Prostate gland (tissue), 2 donors: ENCODE measurements around the gene NFIC. TPM values are rescaled to one million over a fixed set of nuclear protein-coding genes. Genes with fewer than 3 reads are reported as not detected.
"Not testable (repeated sequence)": the region's sequence is repeated elsewhere in the genome, so short reads cannot be mapped to it uniquely, and the experiment has no call there.

Source experiments
- DNase-seq: peaks from one replicate; pipeline ENCODE4 v3.0.0-alpha.2; 2019; ENCODE audit warnings: low spot score
- H3K27ac ChIP-seq, 2 donors: fragments of 200-600 bp; sonication (generic); 2 replicates each; pipeline ENCODE4 v1.5.1; 2017 to 2019
- H3K27me3 ChIP-seq: fragments of 200-600 bp; sonication (generic); replicated peaks from 2 replicates; pipeline ENCODE4 v1.5.1; 2019; ENCODE audit not compliant: insufficient read depth
- H3K36me3 ChIP-seq, 2 donors: fragments of 200-600 bp; sonication (generic); 1 replicate in 1 of 2; 2 replicates in 1 of 2; pipeline versions ENCODE4 v1.5.1 to v1.8.1; 2017 to 2019
- H3K4me1 ChIP-seq: fragments of 200-600 bp; sonication (generic); replicated peaks from 2 replicates; pipeline ENCODE4 v1.5.1; 2019
- H3K4me3 ChIP-seq, 2 donors: fragments of 200-600 bp; sonication (generic); 2 replicates each; pipeline ENCODE4 v1.5.1; 2017 to 2019
- H3K9me3 ChIP-seq: fragments of 200-600 bp; sonication (generic); 2 replicates; pipeline ENCODE4 v1.5.1; 2017
- POLR2A ChIP-seq: fragments of 450-650 bp; IDR thresholded peaks from one replicate; pipeline ENCODE4 v1.6.1; 2016; ENCODE audit warnings: antibody characterized with exemption, mild to moderate bottlenecking
- POLR2AphosphoS5 ChIP-seq: sonication (generic); formaldehyde crosslinking; IDR thresholded peaks from one replicate; pipeline ENCODE4 v1.6.1; 2017; ENCODE audit warnings: antibody characterized with exemption
- WGBS: methylation state at CpG from one replicate; pipeline ENCODE4 v1.1.5; 2018; 5-methylcytosine and 5-hydroxymethylcytosine counted together
- intact Hi-C: fragments of 100-400 bp; cut with DNase I; formaldehyde crosslinking; loops from one replicate; pipeline ENCODE4 v1.14.2; 2022
- total RNA-seq, 2 donors: library from RNA; depleted of rRNA; stranded (reverse); fragments of >200 nt; gene quantifications; one replicate each; pipeline ENCODE4 v1.1.0, GENCODE V29; 2016
- TF ChIP-seq, protein P1 (sequence below), 4 experiments: fragments of 200-600 bp in 2 of 4; fragments of 450-650 bp in 2 of 4; sonication (generic) in 2 of 4; IDR thresholded peaks; 1 replicate in 3 of 4; 2 replicates in 1 of 4; pipeline ENCODE4 v1.5.1; 2016 to 2019; ENCODE audit warnings: antibody characterized with exemption in 4 of 4, mild to moderate bottlenecking in 2 of 4, moderate library complexity in 2 of 4

NFIC gene
- total RNA-seq, 2 donors from 2014 or later = 160 to 168 TPM

DNA sequence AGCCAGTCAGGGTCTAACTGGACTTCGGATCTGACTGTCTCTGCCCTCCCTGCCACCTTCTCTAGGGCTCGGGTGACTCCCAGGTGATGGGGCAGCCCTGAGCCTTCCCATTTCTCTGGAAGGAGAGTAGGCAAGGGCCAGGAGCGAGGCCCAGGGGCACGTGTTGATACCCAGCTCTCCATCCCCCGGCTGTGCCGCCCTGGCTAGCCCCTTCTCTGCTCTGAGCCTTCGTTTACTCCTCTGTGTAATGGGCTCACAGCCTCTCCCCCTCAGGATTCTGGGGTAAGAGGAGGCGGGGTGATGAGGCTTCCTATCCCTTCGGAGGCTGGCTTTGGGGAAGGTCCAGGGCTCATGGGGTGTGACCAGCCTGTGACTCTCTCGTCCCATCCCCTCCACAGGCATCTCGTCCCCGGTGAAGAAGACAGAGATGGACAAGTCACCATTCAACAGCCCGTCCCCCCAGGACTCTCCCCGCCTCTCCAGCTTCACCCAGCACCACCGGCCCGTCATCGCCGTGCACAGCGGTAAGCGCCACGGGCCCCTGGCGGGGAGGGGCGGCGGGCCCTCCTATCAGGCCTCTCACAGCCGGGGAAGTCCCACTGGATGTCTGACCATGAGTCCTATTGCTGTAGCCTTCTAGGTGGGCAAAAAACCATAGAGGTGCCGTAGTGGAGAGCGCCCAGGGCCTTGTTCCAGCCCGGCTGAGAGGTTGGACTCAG is 82.4 kb downstream of the NFIC start:
- H3K4me3 ChIP-seq = no peak overlapping the region
- no peak for DNase-seq
- H3K27ac ChIP-seq = no peak overlapping the region
- intact Hi-C loops = no loop called here
- H3K36me3 ChIP-seq = peaks cover 12 to 24% of the 10 kb centered on the region in 2 donors
- H3K27me3 ChIP-seq = no peaks in the 10 kb centered on the region
- H3K4me1 ChIP-seq = no peaks in the 10 kb centered on the region
- no peaks in the 10 kb centered on the region for H3K9me3 ChIP-seq
- 95% methylated on average over 28 of the region's 28 CpGs for WGBS
- TF ChIP-seq POLR2A (no peak), POLR2AphosphoS5 (no peak)
- TF ChIP-seq, protein P1, sequence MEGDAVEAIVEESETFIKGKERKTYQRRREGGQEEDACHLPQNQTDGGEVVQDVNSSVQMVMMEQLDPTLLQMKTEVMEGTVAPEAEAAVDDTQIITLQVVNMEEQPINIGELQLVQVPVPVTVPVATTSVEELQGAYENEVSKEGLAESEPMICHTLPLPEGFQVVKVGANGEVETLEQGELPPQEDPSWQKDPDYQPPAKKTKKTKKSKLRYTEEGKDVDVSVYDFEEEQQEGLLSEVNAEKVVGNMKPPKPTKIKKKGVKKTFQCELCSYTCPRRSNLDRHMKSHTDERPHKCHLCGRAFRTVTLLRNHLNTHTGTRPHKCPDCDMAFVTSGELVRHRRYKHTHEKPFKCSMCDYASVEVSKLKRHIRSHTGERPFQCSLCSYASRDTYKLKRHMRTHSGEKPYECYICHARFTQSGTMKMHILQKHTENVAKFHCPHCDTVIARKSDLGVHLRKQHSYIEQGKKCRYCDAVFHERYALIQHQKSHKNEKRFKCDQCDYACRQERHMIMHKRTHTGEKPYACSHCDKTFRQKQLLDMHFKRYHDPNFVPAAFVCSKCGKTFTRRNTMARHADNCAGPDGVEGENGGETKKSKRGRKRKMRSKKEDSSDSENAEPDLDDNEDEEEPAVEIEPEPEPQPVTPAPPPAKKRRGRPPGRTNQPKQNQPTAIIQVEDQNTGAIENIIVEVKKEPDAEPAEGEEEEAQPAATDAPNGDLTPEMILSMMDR (IDR thresholded peaks at IDR 0.05) = no peak

DNA sequence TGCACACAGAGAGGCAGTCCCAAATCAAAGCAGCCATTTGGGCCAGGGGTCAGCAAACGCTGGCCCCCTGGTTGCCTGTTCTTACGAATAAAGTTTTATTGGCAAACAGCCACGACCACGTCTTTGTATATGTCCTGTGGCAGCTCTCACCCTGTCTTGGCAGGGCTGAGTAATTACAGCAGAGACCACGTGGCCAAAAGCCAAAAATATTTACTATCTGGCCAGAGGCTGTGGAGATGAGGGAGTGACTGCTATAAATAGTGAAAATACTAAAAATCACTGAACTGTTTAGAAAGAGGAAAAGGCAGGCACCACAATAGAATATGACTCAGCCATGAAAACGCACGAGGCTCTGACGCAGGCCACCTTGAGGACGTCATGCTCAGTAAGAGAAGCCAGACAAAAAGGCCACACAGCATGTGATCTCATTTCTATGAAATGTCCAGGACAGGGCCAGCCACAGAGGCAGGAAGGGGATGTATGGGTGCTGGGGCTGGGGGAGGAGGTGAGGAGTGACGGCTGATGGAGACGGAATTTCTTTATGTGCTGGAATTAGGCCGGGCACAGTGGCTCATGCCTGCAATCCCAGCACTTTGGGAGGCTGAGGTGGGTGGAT is 84.5 kb downstream of the NFIC start:
- Histone ChIP-seq H3K36me3 (peaks cover 20 to 36% of the 10 kb centered on the region in 2 donors), H3K27me3 (no peaks in the 10 kb centered on the region), H3K9me3 (no peaks in the 10 kb centered on the region), H3K4me1 (no peaks in the 10 kb centered on the region), H3K4me3 (no peak overlapping the region), H3K27ac (peak overlapping the region; percentile 51 to 61)
- intact Hi-C loops = no loop called here
- TF ChIP-seq POLR2AphosphoS5 = peak; percentile 72
- TF ChIP-seq, protein P1 (IDR thresholded peaks at IDR 0.05) = no peak
- no peak for DNase-seq
- 37% methylated on average over 12 of the region's 12 CpGs for WGBS

DNA sequence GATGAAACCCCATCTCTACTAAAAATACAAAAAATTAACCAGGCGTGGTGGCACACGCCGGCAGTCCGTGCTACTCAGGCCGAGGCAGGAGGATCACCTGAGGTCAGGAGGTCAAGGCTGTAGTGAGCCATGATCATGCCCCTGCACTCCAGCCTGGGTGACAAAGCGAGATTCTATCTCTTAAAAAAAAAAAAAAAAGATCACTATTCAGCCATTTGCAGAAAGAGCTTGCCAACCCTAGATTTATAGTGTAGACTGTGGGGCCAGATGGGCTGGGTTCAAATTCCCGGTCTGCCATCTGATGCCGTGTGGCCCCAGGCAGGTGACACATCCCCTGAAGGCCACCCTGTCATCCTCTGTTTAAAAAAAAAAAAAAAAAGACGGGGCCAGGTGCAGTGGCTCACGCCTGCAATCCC is 85.1 kb downstream of the NFIC start:
- intact Hi-C loops = no loop called here
- peaks cover 20 to 36% of the 10 kb centered on the region in 2 donors for H3K36me3 ChIP-seq
- 69% methylated on average over 10 of the region's 10 CpGs for WGBS
- TF ChIP-seq, protein P1 (IDR thresholded peaks at IDR 0.05) = no peak
- TF ChIP-seq POLR2AphosphoS5 (no peak), POLR2A (no peak)
- no peak for DNase-seq
- H3K27ac ChIP-seq = peak overlapping the region; percentile 51 to 61
- no peaks in the 10 kb centered on the region for H3K9me3 ChIP-seq
- H3K4me3 ChIP-seq = no peak overlapping the region
- no peaks in the 10 kb centered on the region for H3K4me1 ChIP-seq
- H3K27me3 ChIP-seq = no peaks in the 10 kb centered on the region

DNA sequence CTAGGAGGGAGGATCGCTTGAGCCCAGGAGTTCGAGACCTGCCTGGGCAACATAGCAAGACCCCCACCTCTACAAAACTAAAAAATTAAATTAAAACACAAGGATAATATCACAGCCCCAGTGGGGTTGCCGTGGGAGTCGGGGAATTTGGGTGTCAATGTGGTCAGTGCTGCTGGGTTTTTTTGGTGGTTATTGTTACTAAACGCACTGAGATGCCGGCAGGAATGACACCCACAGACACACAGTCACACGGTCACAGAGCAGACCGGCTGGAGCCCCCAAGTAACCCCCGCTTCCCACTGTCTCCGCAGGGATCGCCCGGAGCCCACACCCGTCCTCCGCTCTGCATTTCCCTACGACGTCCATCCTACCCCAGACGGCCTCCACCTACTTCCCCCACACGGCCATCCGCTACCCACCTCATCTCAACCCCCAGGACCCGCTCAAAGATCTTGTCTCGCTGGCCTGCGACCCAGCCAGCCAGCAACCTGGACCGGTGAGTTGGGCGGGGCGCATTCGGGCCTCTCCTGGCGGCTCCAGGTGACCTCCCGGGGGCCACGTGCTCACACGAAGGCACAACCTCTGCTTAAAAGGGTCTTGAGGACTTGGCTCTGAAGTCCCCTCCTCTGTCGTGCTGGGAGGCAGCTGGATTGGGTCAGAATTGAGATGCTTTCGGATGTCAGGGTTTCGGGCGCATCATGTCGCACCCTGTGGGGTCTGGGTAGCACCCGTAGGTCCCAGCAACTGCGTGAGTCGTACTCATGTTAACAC is 86.0 kb downstream of the NFIC start:
- Histone ChIP-seq H3K4me1 (no peaks in the 10 kb centered on the region), H3K27me3 (no peaks in the 10 kb centered on the region), H3K36me3 (peaks cover 23 to 36% of the 10 kb centered on the region in 2 donors), H3K4me3 (no peak overlapping the region), H3K27ac (no peak overlapping the region), H3K9me3 (no peaks in the 10 kb centered on the region)
- TF ChIP-seq, protein P1 (IDR thresholded peaks at IDR 0.05) = no peak
- no peak for TF ChIP-seq POLR2AphosphoS5
- TF ChIP-seq POLR2A = no peak
- intact Hi-C loops = no loop called here
- 88% methylated on average over 36 of the region's 38 CpGs for WGBS
- no peak for DNase-seq

DNA sequence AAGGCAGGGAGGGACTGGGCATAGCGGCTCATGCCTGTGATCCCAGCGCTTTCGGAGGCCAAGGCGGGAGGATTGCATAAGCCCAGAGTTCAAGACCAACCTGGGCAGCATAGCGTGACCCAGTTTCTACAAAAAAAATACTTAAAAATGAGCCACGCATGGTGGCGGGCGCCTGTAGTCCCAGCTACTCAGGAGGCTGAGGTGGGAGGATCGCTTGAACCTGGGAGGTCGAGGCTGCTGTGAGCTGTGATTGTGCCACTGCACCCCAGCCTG is 86.5 kb downstream of the NFIC start:
- DNase-seq, H3K9me3 ChIP-seq, H3K4me1 ChIP-seq, H3K27ac ChIP-seq, H3K4me3 ChIP-seq, intact Hi-C loops, H3K27me3 ChIP-seq: not testable (repeated sequence)
- H3K36me3 ChIP-seq = peaks cover 23 to 36% of the 10 kb centered on the region in 2 donors
- WGBS = 95% methylated on average over 10 of the region's 10 CpGs
